ENCODE data around the gene NFXL1.

The NFXL1 gene

GRCh38 chr4:47862297-47862696 is 52.1 kb downstream of the NFXL1 start:
- no peak for DNase-seq (ENCODE audit: low spot score)

GRCh38 chr4:47860305-47860704 is 54.1 kb downstream of the NFXL1 start:
- in situ Hi-C loops (cut with MboI; ENCODE audit: low sequenced_read_pairs, unreplicated experiment), result no loop called here
- no peak for TF ChIP-seq CTCF (IDR thresholded peaks at IDR 0.05; ENCODE audit: borderline replicate concordance, control extremely low read depth, extremely low read depth, insufficient read depth, missing control alignments)
- no peak for DNase-seq (ENCODE audit: low spot score)

More at GRCh38 chr4:47862297-47862696, 52.1 kb downstream of the NFXL1 start:
- in situ Hi-C loops (cut with MboI; ENCODE audit: low sequenced_read_pairs, unreplicated experiment), result no loop called here
- TF ChIP-seq CTCF (IDR thresholded peaks at IDR 0.05; ENCODE audit: borderline replicate concordance, control extremely low read depth, extremely low read depth, insufficient read depth, missing control alignments), result no peak

- TF ChIP-seq CTCF (IDR thresholded peaks at IDR 0.05; ENCODE audit: borderline replicate concordance, control extremely low read depth, extremely low read depth, insufficient read depth, missing control alignments), result no peak
- no peak for DNase-seq (ENCODE audit: low spot score)
- in situ Hi-C loops (cut with MboI; ENCODE audit: low sequenced_read_pairs, unreplicated experiment), result no loop called here
Measured at GRCh38 chr4:47858006-47858405, 56.4 kb downstream of the NFXL1 start.

- TF ChIP-seq CTCF (IDR thresholded peaks at IDR 0.05; ENCODE audit: borderline replicate concordance, control extremely low read depth, extremely low read depth, insufficient read depth, missing control alignments), result no peak
- in situ Hi-C loops (cut with MboI; ENCODE audit: low sequenced_read_pairs, unreplicated experiment), result no loop called here
- DNase-seq (ENCODE audit: low spot score), result no peak
Measured at GRCh38 chr4:47856713-47857112, 57.7 kb downstream of the NFXL1 start.

- no peak for DNase-seq (ENCODE audit: low spot score)
- in situ Hi-C loops (cut with MboI; ENCODE audit: low sequenced_read_pairs, unreplicated experiment), result no loop called here
- TF ChIP-seq CTCF (IDR thresholded peaks at IDR 0.05; ENCODE audit: borderline replicate concordance, control extremely low read depth, extremely low read depth, insufficient read depth, missing control alignments), result no peak
Measured at GRCh38 chr4:47855350-47855749, 59.0 kb downstream of the NFXL1 start.

- TF ChIP-seq CTCF (IDR thresholded peaks at IDR 0.05; ENCODE audit: borderline replicate concordance, control extremely low read depth, extremely low read depth, insufficient read depth, missing control alignments), result no peak
- in situ Hi-C loops (cut with MboI; ENCODE audit: low sequenced_read_pairs, unreplicated experiment), result no loop called here
- no peak for DNase-seq (ENCODE audit: low spot score)
Measured at GRCh38 chr4:47852136-47852535, 62.2 kb downstream of the NFXL1 start.

GRCh38 chr4:47849466-47849865 is 64.9 kb downstream of the NFXL1 start:
- TF ChIP-seq CTCF (IDR thresholded peaks at IDR 0.05; ENCODE audit: borderline replicate concordance, control extremely low read depth, extremely low read depth, insufficient read depth, missing control alignments), result no peak
- in situ Hi-C loops (cut with MboI; ENCODE audit: low sequenced_read_pairs, unreplicated experiment), result no loop called here
- no peak for DNase-seq (ENCODE audit: low spot score)
